C4-2B (cell line): ENCODE data around the gene GJD4.

Experiments used
- CTCF ChIP-seq: fragments of 450-650 bp; conservative IDR thresholded peaks from 2 replicates; pipeline ENCODE4 v1.5.1; 2017; ENCODE audit warnings: mild to moderate bottlenecking
- ZFX ChIP-seq: fragments of 450-650 bp; IDR thresholded peaks from 2 replicates; pipeline ENCODE4 v1.6.1; 2017

- TF ChIP-seq CTCF (no peak), ZFX (no peak)
These were observed 34.0 kb downstream of the GJD4 start for GRCh38 chr10:35639021-35639727.
